ENCODE data around the gene GALM. TPM values are rescaled to one million over a fixed set of nuclear protein-coding genes. Genes with fewer than 3 reads are reported as not detected.

GALM gene
- polyA plus RNA-seq, 1 donor (not counting 4 experiments of a cell fraction or from before 2014, with no cell fraction given), result 1.2 TPM

- H4K20me1 ChIP-seq (ENCODE audit: control insufficient read depth, extremely low read depth, insufficient read depth, low read length), result no peaks in the 10 kb centered on the region
- no peaks in the 10 kb centered on the region for H3K9me3 ChIP-seq (ENCODE audit: control insufficient read depth, low read depth, low read length)
- H2AFZ ChIP-seq (ENCODE audit: control insufficient read depth, low read length), result no peak overlapping the region
- H3K79me2 ChIP-seq (ENCODE audit: control insufficient read depth, insufficient read depth, low read length), result no peaks in the 10 kb centered on the region
- no peak overlapping the region for H3K4me2 ChIP-seq (ENCODE audit: control insufficient read depth, extremely low read depth, insufficient read depth, low read depth, low read length)
- no peak for FAIRE-seq
- no peaks in the 10 kb centered on the region for H3K36me3 ChIP-seq (ENCODE audit: control insufficient read depth in 2 of 2, extremely low read depth in 1 of 2, insufficient read depth in 2 of 2, low read length in 2 of 2)
- dilution Hi-C loops (cut with MboI; ENCODE audit: extremely low pct_ligation_motif_present, low sequenced_read_pairs), result no loop called here
- TF ChIP-seq CTCF (optimal IDR thresholded peaks at IDR 0.05 in 1 of 3, IDR thresholded peaks at IDR 0.05 in 1 of 3, conservative IDR thresholded peaks at IDR 0.05 in 1 of 3; ENCODE audit: extremely low read depth in 1 of 3, insufficient read depth in 2 of 3, low read length in 3 of 3) (no peak), EZH2 (IDR thresholded peaks at IDR 0.05; ENCODE audit: low read length) (no peak)
- no peaks in the 10 kb centered on the region for H3K27me3 ChIP-seq (ENCODE audit: control insufficient read depth, extremely low read depth, insufficient read depth, low read length)
- H3K9me1 ChIP-seq (ENCODE audit: control insufficient read depth, extremely low read depth, insufficient read depth, low read length), result no peaks in the 10 kb centered on the region
- DNase-seq (ENCODE audit: low read depth, low spot score), result no peak
- H3K4me1 ChIP-seq (ENCODE audit: control insufficient read depth, extremely low read depth, insufficient read depth, low read length), result peaks cover under 1% of the 10 kb centered on the region
- no peak overlapping the region for H3K9ac ChIP-seq (ENCODE audit: control insufficient read depth, extremely low read depth, insufficient read depth, low read length)
- H3K4me3 ChIP-seq (ENCODE audit: control insufficient read depth in 2 of 3, extremely low read depth in 1 of 3, insufficient read depth in 2 of 3, low read depth in 1 of 3, low read length in 3 of 3), result no peak overlapping the region
- no peak overlapping the region for H3K27ac ChIP-seq (ENCODE audit: control insufficient read depth, insufficient read depth, low read length)
Observed at GRCh38 chr2:38685116-38685735, 19.3 kb downstream of the GALM start.

- Histone ChIP-seq H3K36me3 (ENCODE audit: control insufficient read depth in 2 of 2, extremely low read depth in 1 of 2, insufficient read depth in 2 of 2, low read length in 2 of 2) (no peaks in the 10 kb centered on the region), H3K27ac (ENCODE audit: control insufficient read depth, insufficient read depth, low read length) (peak overlapping the region; percentile 62), H2AFZ (ENCODE audit: control insufficient read depth, low read length) (peak overlapping the region; percentile 42), H3K27me3 (ENCODE audit: control insufficient read depth, extremely low read depth, insufficient read depth, low read length) (no peaks in the 10 kb centered on the region), H3K4me3 (ENCODE audit: control insufficient read depth in 2 of 3, extremely low read depth in 1 of 3, insufficient read depth in 2 of 3, low read depth in 1 of 3, low read length in 3 of 3) (peak overlapping the region in 1 of 3 experiments; percentile 19), H3K9me3 (ENCODE audit: control insufficient read depth, low read depth, low read length) (no peaks in the 10 kb centered on the region), H3K4me2 (ENCODE audit: control insufficient read depth, extremely low read depth, insufficient read depth, low read depth, low read length) (peak overlapping the region; percentile 61), H3K9ac (ENCODE audit: control insufficient read depth, extremely low read depth, insufficient read depth, low read length) (peak overlapping the region; percentile 19), H3K4me1 (ENCODE audit: control insufficient read depth, extremely low read depth, insufficient read depth, low read length) (peaks cover 32% of the 10 kb centered on the region), H3K79me2 (ENCODE audit: control insufficient read depth, insufficient read depth, low read length) (no peaks in the 10 kb centered on the region), H4K20me1 (ENCODE audit: control insufficient read depth, extremely low read depth, insufficient read depth, low read length) (no peaks in the 10 kb centered on the region), H3K9me1 (ENCODE audit: control insufficient read depth, extremely low read depth, insufficient read depth, low read length) (no peaks in the 10 kb centered on the region)
- dilution Hi-C loops (cut with MboI; ENCODE audit: extremely low pct_ligation_motif_present, low sequenced_read_pairs), result no loop called here
- DNase-seq (ENCODE audit: low read depth, low spot score), result peak; percentile 76
- no peak for TF ChIP-seq CTCF (optimal IDR thresholded peaks at IDR 0.05 in 1 of 3, IDR thresholded peaks at IDR 0.05 in 1 of 3, conservative IDR thresholded peaks at IDR 0.05 in 1 of 3; ENCODE audit: extremely low read depth in 1 of 3, insufficient read depth in 2 of 3, low read length in 3 of 3)
- TF ChIP-seq EZH2 (IDR thresholded peaks at IDR 0.05; ENCODE audit: low read length), result no peak
- FAIRE-seq, result peak; percentile 71
Observed at GRCh38 chr2:38690499-38691420, 24.8 kb downstream of the GALM start.
